Measurements from ENCODE around the gene SCYGR2.

The SCYGR2 gene

DNA sequence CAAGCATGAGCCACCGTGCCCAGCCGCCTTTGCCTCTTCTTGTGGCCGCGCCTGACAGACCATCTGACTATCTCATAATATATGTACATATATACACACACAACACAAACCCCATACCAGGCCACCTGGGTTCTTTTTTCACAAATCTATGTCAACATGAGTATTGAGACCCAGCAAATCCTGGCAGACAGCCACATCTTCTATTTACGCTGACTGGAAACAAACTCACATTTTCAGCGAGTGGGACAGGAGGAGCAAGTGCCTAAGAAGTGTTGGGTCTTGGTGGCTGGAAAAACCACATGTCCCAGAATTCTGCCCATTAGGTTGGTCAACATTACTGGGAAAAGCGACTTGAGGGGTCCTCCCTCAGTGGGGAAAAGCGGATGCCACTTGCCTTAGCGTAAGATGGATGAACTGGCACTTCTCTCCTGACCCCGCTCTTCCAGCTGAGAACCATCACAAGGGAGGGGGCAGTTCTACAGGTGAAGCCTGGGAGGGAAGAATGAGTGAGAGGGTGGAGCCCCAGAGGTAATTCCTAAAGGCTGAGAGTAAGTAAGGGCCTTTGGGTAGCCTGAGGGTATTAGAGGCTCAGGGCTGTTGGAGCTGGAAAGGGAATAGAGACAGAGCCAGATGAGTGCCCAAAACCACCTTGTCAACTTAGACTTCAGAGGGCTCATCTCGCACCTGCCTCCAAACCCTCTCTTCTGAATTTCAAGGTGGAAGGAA lies 14.0 kb downstream of the SCYGR2 start:
- DNase-seq (ENCODE audit: low read depth, low spot score), result no peak

DNA sequence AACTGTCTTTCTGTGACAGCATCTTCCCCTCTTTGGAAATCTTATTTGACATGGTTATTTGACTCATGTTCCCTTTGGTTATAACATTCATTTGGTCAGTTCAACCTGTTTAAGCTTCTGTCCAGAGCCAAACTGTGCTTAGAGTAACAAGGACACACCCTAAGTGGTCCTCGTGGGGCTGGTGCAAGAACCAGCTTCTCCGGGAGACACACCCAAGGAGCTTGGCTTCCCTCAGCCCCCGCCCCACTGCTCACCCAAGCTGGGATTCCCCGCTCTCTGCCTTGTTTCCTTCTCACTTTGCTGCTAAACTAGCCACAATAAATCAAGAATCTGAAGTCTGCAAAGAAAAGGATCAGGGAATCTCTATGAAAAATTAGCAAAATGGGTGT lies 14.6 kb downstream of the SCYGR2 start:
- DNase-seq (ENCODE audit: low read depth, low spot score), result no peak

DNA sequence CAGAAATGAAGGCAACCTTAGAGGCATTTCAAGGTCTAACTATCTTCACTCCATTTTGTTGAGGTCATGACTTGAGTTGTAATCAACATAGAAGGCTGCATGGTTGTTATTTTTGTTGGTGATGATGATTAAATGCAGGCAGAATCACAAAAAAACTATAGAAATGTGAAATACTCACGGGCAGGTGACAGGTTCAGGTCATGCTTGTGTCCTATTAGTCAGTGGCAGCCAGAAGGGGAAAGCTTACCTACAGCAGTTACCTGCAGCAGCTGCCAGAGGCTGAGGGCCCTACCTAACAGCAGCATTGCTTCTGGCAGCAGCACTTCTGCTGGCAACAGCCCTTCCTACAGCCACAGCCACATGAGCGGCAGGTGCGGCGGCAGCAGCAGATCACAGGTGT lies 15.6 kb downstream of the SCYGR2 start:
- no peak for DNase-seq (ENCODE audit: low read depth, low spot score)

DNA sequence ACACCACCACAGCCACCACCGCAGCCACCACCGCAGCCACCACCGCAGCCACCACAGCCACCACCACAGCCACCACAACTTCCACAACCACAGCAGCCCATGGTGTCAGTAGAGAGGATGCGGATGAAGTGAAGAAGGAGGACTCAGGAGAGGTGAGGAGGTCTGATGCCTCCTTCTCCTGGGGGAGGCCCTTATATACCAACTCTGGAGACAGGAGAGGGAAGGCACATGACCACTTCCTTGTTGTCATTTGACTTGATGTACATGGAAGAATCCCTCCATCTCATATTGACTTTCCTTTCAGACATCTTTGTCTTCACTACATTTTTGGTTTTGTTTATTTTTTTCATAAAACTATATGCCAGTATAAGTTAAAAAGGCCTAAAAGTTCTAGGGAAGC lies 16.0 kb downstream of the SCYGR2 start, which contains the start of gene SCYGR3:
Gene SCYGR3 (minus strand): TSS at position 101 of the 400 bp plus-strand sequence. CDS start 0 bp downstream, at position 101.
- no peak for DNase-seq (ENCODE audit: low read depth, low spot score)

DNA sequence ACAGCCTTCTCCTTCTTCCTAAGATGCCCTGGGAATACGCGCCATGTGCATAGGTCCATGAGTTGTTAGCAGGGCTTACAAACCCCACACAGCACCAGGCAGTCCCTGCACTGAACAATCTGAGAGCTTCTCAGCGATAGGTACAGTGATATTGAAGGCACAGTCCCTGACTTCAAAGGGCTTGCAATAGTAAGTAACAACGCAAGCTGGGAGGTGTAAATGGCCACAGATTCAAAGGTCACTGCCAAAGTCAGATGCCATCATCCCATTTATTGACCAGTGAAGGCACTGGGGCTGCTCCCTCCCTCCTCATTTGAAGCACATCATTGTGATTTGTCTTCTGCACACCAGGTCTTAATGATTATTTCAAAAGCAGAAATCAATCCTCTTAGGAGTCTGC lies 16.5 kb downstream of the SCYGR2 start:
- no peak for DNase-seq (ENCODE audit: low read depth, low spot score)

DNA sequence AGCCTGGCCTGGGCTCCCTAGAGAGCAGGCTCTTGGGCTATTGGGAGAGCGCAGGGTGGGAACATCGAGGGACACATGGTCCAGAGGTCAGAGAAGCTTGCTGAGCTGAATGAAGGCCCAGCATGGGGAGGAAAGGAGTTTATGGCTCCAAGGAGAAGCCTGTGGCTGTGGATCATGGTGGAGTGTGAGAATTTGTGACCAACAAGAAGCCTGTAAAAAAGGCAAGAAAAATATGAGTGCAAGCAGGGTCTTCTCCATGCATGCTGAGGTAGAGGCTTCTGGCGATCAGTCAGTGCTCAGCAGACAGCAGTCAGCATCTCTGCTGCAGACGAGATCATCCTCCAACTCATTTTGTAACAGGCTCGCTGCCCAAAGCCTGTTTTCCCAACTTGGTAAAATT lies 17.2 kb downstream of the SCYGR2 start:
- no peak for DNase-seq (ENCODE audit: low read depth, low spot score)

DNA sequence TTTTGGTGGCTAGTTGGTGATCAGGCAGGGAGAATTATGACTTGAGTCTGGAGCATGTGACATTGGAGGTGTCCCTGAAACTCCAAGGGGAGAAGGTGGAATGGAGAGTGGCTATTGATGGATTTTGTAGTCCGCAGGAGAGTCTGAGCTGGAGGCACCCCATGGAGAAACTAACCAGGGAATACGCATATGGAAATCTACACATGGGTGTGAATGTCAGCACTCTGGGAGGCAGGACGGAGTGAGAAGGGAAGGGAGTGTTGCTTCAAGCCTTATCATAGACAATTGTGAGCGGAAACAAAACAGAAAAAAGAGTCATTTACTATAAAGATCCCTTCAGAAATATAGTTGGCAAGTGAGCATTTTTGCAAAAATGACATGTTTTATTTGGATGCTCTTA lies 17.9 kb downstream of the SCYGR2 start:
- DNase-seq (ENCODE audit: low read depth, low spot score), result no peak

DNA sequence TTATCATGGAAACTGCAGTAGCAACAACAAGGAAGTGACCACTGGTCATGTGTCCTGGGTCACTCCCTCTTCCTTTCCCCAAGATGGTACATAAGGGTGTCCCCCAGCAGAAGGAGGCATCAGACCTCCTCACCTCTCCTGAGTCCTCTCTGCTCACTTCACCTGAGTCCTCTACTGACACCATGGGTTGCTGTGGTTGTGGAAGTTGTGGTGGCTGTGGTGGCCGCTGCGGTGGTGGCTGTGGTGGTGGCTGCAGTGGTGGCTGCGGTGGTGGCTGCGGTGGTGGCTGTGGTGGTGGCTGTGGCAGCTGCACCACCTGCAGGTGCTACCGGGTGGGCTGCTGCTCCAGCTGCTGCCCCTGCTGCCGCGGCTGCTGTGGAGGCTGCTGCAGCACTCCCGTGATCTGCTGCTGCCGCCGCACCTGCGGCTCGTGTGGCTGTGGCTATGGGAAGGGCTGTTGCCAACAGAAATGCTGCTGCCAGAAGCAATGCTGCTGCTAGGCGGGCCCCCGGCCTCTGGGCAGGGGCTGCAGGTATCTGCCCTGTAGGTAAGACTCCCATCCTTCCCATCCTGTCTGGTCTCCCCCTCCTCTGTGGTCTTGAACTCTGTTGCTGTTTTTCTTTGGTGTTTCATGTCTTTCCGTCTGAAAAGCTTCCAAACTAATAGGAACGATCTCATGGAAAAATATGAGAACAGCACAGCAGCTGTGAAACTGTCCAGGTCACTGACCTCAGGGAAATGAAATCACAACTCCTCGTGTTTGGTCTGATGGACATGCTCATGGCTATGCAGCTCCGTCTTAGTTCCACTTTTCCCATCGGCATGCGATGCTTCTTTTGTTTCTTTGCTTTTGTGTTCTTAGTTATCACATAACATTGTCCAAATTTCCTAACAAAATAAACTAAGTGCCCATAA lies 18.9 kb downstream of the SCYGR2 start, which contains the start of gene SCYGR4:
Gene SCYGR4 (plus strand): TSS at position 183 of the 915 bp plus-strand sequence. CDS start 0 bp downstream, at position 183.
- no peak for DNase-seq (ENCODE audit: low read depth, low spot score)

DNA sequence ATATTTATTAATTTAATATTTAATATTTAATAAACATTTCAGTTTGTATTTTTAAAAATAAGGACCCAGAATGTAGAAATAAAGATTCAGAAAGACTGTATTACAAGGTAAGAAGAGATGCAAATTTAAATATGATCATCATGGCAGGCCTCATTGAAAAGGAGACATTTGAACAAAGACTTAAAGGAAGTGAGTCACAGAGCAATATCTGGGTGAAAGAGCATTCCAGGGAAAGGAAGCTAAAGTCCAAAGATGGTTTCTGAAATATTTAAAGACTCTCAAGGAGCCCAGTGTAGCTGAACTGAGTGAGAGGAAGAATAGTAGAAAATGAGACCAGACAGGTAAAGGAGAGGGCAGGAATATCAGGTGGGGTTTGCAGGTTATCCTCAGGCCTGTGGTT lies 24.5 kb downstream of the SCYGR2 start:
- peak; percentile 46 for DNase-seq (ENCODE audit: low read depth, low spot score)

DNA sequence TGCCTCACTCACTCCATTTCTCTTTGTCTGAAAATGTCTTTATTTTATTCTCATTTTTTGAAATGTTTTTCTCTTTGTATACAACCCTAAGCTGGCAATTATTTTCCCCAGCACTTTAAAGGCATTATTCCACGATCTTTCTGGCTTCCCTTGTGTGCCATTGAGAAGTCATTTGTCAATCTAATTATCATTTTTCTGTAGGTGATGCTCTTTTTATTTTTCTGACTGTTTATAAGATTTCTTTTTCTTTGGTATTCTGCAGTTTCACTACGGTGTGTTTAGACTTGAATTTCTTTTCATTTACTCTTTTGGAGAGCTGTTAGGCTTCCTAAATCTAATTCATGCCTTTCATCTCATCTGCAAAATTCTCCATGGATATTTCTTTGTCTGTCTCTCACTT lies 26.7 kb downstream of the SCYGR2 start:
- DNase-seq (ENCODE audit: low read depth, low spot score), result no peak

DNA sequence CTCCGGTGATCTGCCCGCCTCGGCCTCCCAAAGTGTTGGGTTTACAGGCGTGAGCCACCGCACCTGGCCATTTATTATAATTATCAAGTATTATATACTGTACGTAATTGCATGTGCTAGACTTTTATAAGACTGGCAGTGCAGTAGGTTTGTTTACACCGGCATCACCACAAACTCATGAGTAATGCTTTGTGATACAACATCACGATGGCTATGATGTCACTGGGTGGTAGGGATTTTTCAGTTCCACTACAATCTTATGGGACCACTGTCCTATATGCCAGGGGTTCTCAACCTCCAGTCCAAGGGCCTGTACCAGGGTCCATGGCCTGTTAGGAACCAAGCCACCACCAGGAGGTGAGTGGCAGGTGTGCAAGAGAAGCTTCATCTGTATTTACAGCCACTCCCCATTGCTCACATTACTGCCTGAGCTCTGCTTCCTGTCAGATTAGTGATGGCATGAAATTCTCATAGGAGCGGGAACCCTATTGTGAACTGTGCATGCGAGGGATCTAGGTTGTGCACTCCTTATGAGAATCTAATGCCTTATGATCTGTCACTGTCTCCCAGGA lies 28.0 kb downstream of the SCYGR2 start:
- DNase-seq (ENCODE audit: low read depth, low spot score), result no peak

DNA sequence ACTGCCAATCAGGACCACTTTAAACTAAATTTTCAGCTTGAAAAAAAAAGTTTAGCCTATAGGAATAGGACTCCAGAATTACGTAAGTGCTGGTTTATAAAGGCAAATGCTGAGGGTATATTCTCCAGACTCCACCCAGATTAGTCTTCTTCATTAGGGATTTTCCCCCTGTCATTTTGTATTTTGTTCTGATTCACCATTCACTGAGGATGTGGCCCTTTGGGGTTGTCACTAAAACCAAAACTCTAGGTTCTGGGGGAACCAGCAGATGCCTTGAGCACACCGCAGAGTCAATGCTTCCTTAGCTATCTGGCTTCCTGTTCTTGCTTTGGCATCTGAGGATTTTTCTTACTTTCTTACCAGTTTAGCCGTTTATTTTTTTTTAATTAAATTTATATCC lies 29.1 kb downstream of the SCYGR2 start:
- no peak for DNase-seq (ENCODE audit: low read depth, low spot score)

DNA sequence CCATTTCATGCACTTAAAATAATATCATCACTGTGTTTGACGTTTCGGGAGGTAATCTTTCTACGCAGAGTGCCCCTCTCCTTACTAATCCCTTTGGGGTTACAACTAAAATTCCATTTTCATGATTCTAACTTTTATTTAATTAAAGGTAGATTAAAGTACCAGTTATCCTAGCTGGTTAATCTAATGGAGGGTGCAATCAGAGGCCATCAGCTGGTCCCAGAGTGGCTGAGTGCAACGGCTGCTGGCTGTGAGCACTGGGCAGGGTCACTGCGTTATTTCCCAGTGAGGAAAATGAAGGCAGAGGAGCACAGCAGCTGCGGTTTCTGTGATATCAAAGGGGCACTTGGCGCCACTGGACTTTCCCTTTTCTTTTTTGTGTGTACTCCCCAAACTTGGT lies 30.7 kb downstream of the SCYGR2 start:
- no peak for DNase-seq (ENCODE audit: low read depth, low spot score)

DNA sequence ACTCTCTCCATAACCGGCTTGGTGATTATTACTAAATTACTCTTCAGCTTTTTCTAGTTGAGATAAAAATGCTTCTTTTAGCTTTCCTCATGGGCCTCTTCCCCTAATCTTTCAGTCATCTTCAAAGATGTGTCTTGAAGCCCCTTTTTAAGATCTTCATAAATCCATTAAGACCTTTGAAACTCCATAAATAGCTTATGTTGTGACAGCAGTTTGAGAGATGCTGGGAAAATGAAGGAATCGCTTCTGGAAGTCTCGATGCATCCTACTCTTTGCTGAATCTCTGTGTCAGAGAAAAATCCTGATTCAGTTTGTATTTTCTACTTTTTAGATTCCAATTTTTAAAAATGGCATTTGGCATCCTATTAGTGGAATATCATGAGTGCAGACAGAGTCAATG lies 31.6 kb downstream of the SCYGR2 start:
- no peak for DNase-seq (ENCODE audit: low read depth, low spot score)

DNA sequence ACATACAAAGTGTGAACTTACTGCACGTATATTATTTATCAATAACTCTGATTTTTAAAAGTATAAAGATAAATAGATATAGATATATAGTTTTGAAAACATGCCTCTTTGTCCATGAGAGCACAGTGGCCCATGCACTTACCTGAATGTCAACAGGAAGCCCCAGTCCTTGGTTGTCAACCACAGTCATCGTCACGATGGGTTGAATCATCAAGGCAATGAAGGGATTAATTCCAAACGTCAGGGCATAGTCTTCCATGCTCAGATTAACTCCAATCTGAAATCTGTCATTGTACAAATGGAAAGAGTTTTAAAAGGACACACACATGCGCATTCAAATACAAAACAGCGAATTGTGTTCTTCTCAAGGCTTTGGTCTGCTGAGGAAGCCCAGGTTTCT lies 34.1 kb downstream of the SCYGR2 start:
- DNase-seq (ENCODE audit: low read depth, low spot score), result no peak

DNA sequence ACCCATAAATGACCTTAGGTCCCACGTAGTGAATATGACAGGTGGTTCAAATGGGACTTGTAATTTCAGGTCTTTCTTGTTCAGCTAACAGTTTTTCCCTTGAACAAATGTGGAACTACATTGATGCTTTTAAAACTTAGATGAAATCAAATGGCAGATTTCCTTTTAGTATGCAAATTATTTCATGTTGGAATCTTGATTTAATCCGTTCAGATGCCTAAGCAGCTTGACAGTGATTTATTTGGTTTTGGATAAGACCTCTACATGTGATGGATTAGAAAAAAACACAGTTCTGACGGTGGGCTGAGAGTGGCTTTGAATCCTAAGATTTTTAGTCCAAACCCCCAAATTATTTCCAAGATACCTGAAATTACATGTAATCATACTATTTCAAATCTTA lies 35.5 kb downstream of the SCYGR2 start:
- DNase-seq (ENCODE audit: low read depth, low spot score), result no peak

DNA sequence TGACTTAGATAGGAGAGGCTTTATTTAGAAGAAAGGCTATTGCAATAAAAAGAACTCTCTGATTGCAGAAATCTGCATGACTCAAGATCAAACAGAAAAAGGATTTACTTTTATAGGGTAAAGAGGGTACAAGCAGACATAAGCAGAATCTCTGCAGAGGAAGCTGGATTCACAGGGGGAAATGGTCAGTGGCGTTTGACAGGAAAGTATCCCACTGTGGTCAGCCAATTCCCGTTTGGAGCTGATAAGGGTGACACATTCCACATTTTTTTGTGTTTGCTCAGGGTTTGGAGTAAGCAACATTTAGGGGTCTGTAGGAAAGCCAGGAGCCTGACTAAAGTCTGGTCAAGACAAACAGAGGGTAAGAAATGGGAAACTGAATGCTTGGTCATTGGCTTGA lies 44.0 kb downstream of the SCYGR2 start:
- peak; percentile 28 for DNase-seq (ENCODE audit: low read depth, low spot score)

DNA sequence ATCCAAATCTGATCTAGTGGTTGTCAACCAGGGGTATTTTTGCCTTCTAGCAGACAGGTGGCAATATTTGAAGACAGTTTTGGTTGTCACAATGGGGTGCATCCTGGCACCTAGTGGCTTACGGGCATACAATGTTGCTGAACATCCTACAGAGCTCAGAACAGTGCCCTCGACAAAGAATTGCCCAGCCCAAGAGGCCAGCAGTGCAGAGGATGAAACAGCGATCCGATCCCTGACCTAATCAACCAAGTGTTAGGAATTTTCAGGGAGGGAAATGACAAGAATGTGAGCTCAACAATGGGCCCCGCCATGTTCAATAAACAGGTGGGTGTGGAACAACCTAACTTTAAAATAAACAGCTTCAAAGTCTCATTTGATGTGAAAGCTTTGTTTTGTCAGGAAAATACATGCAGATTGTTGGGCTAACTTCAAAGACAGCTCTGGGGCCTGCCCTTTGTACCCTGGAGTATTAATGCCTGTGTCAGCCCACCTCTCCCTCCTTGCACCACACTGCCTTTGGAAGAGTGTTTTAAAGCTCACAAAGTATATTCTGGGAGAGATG lies 45.4 kb downstream of the SCYGR2 start:
- DNase-seq (ENCODE audit: low read depth, low spot score), result no peak

All from astrocyte of the hippocampus (primary cell).